ENCODE data around the gene ZNF528. TPM values are rescaled to one million over a fixed set of nuclear protein-coding genes. Genes with fewer than 3 reads are reported as not detected.

Gene ZNF528
- polyA plus RNA-seq, 1 of the 3 experiments (the other 2 are of a cell fraction), result 14.0 TPM

- Histone ChIP-seq H3K4me1 (ENCODE audit: control insufficient read depth in 1 of 2, insufficient read depth in 2 of 2, low read depth in 1 of 2, low read length in 1 of 2) (no peaks in the 10 kb centered on the region), H2AFZ (ENCODE audit: low read depth) (no peak overlapping the region), H3K4me2 (no peak overlapping the region), H3K9me3 (no peaks in the 10 kb centered on the region), H3K4me3 (ENCODE audit: low read depth in 2 of 2, low read length in 1 of 2) (no peak overlapping the region), H3K9ac (no peak overlapping the region), H3K9me2 (no peaks in the 10 kb centered on the region), H3K36me3 (replicated peaks in 1 of 2; ENCODE audit: control insufficient read depth in 1 of 2, insufficient read depth in 2 of 2, low read length in 1 of 2) (no peaks in the 10 kb centered on the region), H4K20me1 (ENCODE audit: insufficient read depth) (no peaks in the 10 kb centered on the region), H3K79me2 (ENCODE audit: insufficient read depth) (no peaks in the 10 kb centered on the region), H3K27me3 (ENCODE audit: insufficient read depth) (no peaks in the 10 kb centered on the region), H3K27ac (ENCODE audit: low read depth in 2 of 2, low read length in 1 of 2) (no peak overlapping the region), H3F3A (replicated peaks; ENCODE audit: insufficient read depth) (no peaks in the 10 kb centered on the region)
- ChIA-PET CTCF (interaction anchor here (0.6 kb wide), 1 partner anchor 61 kb away, joined by 3 read pairs; no protein-coding TSS in a partner anchor), POLR2A (no interaction called here)
- 0% methylated on average over 3 of the region's 3 CpGs for WGBS (ENCODE audit: low lambda C conversion rate)
- no peak for TF ChIP-seq SMC3 (IDR thresholded peaks at IDR 0.05; ENCODE audit: low read depth, low read length)
- no peak for TF ChIP-seq FOXJ3 (CRISPR knock-in tag; IDR thresholded peaks at IDR 0.05)
- no peak for TF ChIP-seq RXRA (IDR thresholded peaks at IDR 0.05; ENCODE audit: borderline replicate concordance, low read depth)
- TF ChIP-seq, protein P1, sequence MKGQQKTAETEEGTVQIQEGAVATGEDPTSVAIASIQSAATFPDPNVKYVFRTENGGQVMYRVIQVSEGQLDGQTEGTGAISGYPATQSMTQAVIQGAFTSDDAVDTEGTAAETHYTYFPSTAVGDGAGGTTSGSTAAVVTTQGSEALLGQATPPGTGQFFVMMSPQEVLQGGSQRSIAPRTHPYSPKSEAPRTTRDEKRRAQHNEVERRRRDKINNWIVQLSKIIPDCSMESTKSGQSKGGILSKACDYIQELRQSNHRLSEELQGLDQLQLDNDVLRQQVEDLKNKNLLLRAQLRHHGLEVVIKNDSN (IDR thresholded peaks at IDR 0.05; ENCODE audit: borderline replicate concordance, low read depth), result no peak
- no peak for TF ChIP-seq POLR2AphosphoS5 (IDR thresholded peaks at IDR 0.05; ENCODE audit: low read depth, low read length)
- no peak for TF ChIP-seq ELF1 (IDR thresholded peaks at IDR 0.05)
- TF ChIP-seq, protein P2, sequence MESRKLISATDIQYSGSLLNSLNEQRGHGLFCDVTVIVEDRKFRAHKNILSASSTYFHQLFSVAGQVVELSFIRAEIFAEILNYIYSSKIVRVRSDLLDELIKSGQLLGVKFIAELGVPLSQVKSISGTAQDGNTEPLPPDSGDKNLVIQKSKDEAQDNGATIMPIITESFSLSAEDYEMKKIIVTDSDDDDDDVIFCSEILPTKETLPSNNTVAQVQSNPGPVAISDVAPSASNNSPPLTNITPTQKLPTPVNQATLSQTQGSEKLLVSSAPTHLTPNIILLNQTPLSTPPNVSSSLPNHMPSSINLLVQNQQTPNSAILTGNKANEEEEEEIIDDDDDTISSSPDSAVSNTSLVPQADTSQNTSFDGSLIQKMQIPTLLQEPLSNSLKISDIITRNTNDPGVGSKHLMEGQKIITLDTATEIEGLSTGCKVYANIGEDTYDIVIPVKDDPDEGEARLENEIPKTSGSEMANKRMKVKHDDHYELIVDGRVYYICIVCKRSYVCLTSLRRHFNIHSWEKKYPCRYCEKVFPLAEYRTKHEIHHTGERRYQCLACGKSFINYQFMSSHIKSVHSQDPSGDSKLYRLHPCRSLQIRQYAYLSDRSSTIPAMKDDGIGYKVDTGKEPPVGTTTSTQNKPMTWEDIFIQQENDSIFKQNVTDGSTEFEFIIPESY (IDR thresholded peaks at IDR 0.05; ENCODE audit: borderline replicate concordance, low read depth), result no peak
- TF ChIP-seq, protein P3, sequence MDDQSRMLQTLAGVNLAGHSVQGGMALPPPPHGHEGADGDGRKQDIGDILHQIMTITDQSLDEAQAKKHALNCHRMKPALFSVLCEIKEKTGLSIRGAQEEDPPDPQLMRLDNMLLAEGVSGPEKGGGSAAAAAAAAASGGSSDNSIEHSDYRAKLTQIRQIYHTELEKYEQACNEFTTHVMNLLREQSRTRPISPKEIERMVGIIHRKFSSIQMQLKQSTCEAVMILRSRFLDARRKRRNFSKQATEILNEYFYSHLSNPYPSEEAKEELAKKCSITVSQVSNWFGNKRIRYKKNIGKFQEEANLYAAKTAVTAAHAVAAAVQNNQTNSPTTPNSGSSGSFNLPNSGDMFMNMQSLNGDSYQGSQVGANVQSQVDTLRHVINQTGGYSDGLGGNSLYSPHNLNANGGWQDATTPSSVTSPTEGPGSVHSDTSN (IDR thresholded peaks at IDR 0.05), result no peak
- no peak for TF ChIP-seq FOSL2 (IDR thresholded peaks at IDR 0.05; ENCODE audit: borderline replicate concordance, low read depth)
- no peak for DNase-seq
Measured at GRCh38 chr19:52442179-52442578, 44.5 kb downstream of the ZNF528 start.

- POLR2A ChIA-PET, result no interaction called here
- Histone ChIP-seq H3K9me3 (no peaks in the 10 kb centered on the region), H3K27ac (ENCODE audit: low read depth in 2 of 2, low read length in 1 of 2) (no peak overlapping the region), H3K27me3 (ENCODE audit: insufficient read depth) (no peaks in the 10 kb centered on the region), H3K9ac (no peak overlapping the region), H3K36me3 (replicated peaks in 1 of 2; ENCODE audit: control insufficient read depth in 1 of 2, insufficient read depth in 2 of 2, low read length in 1 of 2) (no peaks in the 10 kb centered on the region), H3F3A (replicated peaks; ENCODE audit: insufficient read depth) (no peaks in the 10 kb centered on the region), H3K9me2 (no peaks in the 10 kb centered on the region), H3K4me1 (ENCODE audit: control insufficient read depth in 1 of 2, insufficient read depth in 2 of 2, low read depth in 1 of 2, low read length in 1 of 2) (no peaks in the 10 kb centered on the region), H3K4me3 (ENCODE audit: low read depth in 2 of 2, low read length in 1 of 2) (no peak overlapping the region), H4K20me1 (ENCODE audit: insufficient read depth) (no peaks in the 10 kb centered on the region), H2AFZ (ENCODE audit: low read depth) (no peak overlapping the region), H3K79me2 (ENCODE audit: insufficient read depth) (no peaks in the 10 kb centered on the region), H3K4me2 (no peak overlapping the region)
- CTCF ChIA-PET, result no interaction called here
- DNase-seq, result no peak
- TF ChIP-seq FOXM1 (IDR thresholded peaks at IDR 0.05; ENCODE audit: low read depth), result no peak
- no peak for TF ChIP-seq EZH2phosphoT487 (IDR thresholded peaks at IDR 0.05; ENCODE audit: borderline replicate concordance, low read depth)
- TF ChIP-seq REST (IDR thresholded peaks at IDR 0.05; ENCODE audit: low read depth, low read length), result no peak
- TF ChIP-seq POLR2AphosphoS5 (IDR thresholded peaks at IDR 0.05; ENCODE audit: low read depth, low read length), result no peak
- TF ChIP-seq FOSL2 (IDR thresholded peaks at IDR 0.05; ENCODE audit: borderline replicate concordance, low read depth), result no peak
- no peak for TF ChIP-seq GATA2 (CRISPR knock-in tag; IDR thresholded peaks at IDR 0.05)
- no peak for TF ChIP-seq RFX5 (IDR thresholded peaks at IDR 0.05; ENCODE audit: low read length)
- TF ChIP-seq RCOR1 (IDR thresholded peaks at IDR 0.05; ENCODE audit: low read length), result no peak
- TF ChIP-seq, protein P4, sequence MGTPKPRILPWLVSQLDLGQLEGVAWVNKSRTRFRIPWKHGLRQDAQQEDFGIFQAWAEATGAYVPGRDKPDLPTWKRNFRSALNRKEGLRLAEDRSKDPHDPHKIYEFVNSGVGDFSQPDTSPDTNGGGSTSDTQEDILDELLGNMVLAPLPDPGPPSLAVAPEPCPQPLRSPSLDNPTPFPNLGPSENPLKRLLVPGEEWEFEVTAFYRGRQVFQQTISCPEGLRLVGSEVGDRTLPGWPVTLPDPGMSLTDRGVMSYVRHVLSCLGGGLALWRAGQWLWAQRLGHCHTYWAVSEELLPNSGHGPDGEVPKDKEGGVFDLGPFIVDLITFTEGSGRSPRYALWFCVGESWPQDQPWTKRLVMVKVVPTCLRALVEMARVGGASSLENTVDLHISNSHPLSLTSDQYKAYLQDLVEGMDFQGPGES (IDR thresholded peaks at IDR 0.05; ENCODE audit: low read depth, low read length), result no peak
- TF ChIP-seq, protein P1 (IDR thresholded peaks at IDR 0.05; ENCODE audit: borderline replicate concordance, low read depth), result no peak
- no peak for TF ChIP-seq SMC3 (IDR thresholded peaks at IDR 0.05; ENCODE audit: low read depth, low read length)
- no peak for TF ChIP-seq EP300 (IDR thresholded peaks at IDR 0.05; ENCODE audit: borderline replicate concordance in 1 of 2, low read depth in 1 of 2, low read length in 1 of 2)
- 0% methylated on average over 1 of the region's 2 CpGs for WGBS (ENCODE audit: low lambda C conversion rate)
Measured at GRCh38 chr19:52444506-52444905, 46.9 kb downstream of the ZNF528 start.
